A673 (cell line): ENCODE data around the gene IL2.

Experiments used
- CTCF ChIP-seq: fragments of 300-800, 200-600 bp; sonication (generic); conservative IDR thresholded peaks from 2 replicates; pipeline ENCODE4 v1.5.1; 2017; ENCODE audit warnings: low read depth, mild to moderate bottlenecking, antibody characterized with exemption, low read length, moderate library complexity, mixed read lengths
- EZH2 ChIP-seq: fragments of 200-600 bp; sonication (generic); IDR thresholded peaks from 2 replicates; pipeline ENCODE4 v1.6.1; 2017; ENCODE audit warnings: borderline replicate concordance, low read depth, mild to moderate bottlenecking, mixed read lengths, antibody characterized with exemption, low read length; ENCODE audit not compliant: poor library complexity, severe bottlenecking

DNA sequence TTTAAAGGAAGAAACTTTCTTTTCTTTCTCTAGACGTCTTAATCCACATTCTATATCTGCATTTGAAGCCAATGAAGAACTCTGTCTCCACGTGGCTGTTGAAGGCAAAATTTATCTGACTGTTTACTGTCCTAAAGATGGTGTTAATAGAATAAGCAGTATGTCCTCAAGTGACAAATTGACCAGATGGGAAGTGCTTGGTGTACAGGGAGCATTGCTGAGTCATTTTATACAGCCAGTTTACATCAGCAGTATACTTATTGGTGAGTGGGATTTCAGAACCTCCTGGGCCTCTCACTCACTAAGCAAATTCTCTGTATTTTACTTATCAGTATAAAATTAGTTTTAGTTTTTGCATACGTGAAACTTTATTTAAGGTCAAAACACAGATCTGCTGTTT, 44.0 kb downstream of the IL2 start:
- TF ChIP-seq CTCF: no peak
- TF ChIP-seq EZH2: no peak
